KOPT-K1 (cell line): Measurements from ENCODE around the gene PRKCZ.

Source experiments
- H3K27ac ChIP-seq: fragments of 200-600 bp; sonication (generic); 2 replicates; pipeline ENCODE4 v1.5.1; 2016; ENCODE audit warnings: antibody characterized with exemption, mild to moderate bottlenecking, low read depth, low read length; ENCODE audit not compliant: poor library complexity, severe bottlenecking
- H3K36me3 ChIP-seq: fragments of 200-600 bp; sonication (generic); 2 replicates; pipeline ENCODE4 v1.5.1; 2017; ENCODE audit warnings: antibody characterized with exemption, mild to moderate bottlenecking, low read length, moderate library complexity; ENCODE audit not compliant: insufficient read depth
- H3K9me3 ChIP-seq: fragments of 200-600 bp; sonication (generic); 2 replicates; pipeline ENCODE4 v1.5.1; 2017; ENCODE audit warnings: antibody characterized with exemption, low read length, mild to moderate bottlenecking; ENCODE audit not compliant: insufficient read depth, poor library complexity, severe bottlenecking

The PRKCZ gene

DNA sequence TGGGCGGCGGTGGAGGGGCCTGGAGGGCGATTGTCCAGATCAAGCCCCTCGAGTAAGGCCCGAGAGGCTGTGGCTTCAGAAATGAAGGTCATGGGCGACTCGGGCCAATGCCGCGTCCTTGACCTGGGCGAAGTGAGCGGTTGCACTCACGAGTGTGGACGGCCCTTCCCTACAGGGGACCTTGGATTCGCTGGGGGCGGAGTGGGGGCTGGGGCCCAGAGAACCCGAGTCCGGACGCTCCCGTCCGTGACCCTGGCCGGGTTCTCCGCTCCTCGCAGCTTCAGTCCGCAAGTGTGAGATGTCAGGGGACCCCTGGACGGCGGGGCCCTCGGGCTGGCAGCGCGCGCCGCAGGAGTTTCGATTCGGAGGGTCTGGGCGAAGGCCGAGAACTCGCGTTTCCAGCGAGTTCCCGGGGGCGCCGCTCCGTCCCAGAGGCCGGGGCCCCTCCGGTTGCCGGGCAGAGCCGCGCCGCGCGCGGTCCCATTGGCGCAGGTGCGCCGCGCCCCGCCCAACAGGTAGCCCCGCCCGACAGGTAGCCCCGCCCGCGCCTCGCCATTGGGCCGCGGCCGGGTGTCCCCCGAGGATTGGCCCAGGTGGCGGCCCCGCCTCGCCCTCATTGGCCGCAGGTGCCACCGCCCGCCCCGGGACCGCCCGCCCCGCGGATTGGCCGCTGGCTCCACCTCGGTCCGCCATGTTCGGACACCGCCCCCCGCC is at the start of gene PRKCZ:
Gene PRKCZ, plus strand, starts transcription at position 694 of the 714 bp plus-strand sequence. CDS start 220 bp downstream, outside the sequence.
- H3K9me3 ChIP-seq = no peaks in the 10 kb centered on the region
- H3K27ac ChIP-seq = no peak within 1 kb of the TSS
- H3K36me3 ChIP-seq = no peaks in the 10 kb centered on the region

DNA sequence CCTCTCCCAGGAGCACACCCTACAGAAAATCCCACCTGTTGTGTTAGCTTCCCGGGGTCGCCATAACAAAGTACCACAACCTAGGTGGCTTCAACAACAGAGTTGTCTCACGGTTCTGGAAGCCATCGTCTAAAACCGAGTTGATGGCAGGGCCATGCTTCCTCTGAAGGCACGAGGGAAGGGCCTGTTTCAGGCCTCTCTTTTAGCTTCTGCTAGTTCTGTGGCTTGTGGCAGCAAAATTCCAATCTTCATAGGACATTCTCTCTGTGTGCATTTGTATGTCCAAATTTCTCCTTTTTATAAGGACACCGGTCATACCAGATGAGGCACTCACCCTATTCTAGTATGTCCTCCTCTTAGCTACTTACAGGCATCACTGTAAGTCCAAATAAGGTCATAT is 49.8 kb upstream of the PRKCZ start:
- Histone ChIP-seq H3K9me3 (no peaks in the 10 kb centered on the region), H3K36me3 (no peaks in the 10 kb centered on the region), H3K27ac (no peak overlapping the region)

DNA sequence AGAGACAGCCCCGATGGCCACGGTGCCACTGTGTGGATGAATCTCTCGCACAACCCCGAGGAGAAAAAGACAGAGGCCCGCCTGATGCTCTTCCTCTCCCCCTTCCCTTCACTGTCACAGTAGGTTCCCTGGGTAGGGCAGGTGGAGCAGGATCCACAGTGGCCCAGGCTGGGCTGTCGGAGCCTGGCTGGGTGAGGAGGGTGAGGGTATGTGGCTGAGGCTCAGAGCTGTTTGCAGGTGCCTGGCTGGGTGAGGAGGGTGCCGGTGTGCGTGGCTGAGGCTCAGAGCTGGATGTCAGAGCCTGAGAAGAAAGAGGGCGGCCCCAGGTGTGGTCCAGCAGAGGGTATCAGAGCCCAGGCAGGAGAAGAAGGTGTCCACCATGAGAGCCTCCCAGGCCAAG is 49.4 kb upstream of the PRKCZ start:
- Histone ChIP-seq H3K27ac (no peak overlapping the region), H3K36me3 (no peaks in the 10 kb centered on the region), H3K9me3 (no peaks in the 10 kb centered on the region)

DNA sequence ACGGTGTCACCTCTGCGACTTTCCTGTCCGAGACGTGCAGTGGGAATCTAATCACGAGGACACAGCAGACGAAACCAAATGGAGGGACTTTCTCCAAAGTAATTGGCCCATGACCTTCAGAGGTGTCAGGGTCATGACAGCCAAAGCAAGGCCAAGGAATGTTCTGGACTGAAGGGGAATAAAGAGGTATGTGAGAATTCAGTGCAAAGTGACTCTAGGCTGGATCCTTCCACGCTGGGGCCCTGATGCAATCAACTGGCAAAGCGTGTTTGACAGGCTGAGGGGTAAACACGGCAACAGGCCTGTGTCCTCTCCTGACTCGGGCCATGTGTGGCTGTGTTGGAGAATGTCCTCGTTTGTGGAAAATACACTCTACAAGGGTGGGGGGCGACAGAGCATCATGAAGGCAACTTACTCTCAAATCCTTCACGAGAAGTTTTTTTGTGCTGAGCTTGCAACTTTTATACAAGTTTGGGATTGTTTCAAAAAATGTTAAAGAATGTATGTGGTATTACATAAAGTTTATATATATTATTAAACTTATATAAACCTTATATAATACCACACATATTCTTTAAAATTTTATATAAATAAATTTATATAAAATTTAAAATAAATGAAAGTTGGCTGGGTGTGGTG is 48.3 kb upstream of the PRKCZ start:
- H3K27ac ChIP-seq = no peak overlapping the region
- H3K9me3 ChIP-seq = no peaks in the 10 kb centered on the region
- H3K36me3 ChIP-seq = no peaks in the 10 kb centered on the region

DNA sequence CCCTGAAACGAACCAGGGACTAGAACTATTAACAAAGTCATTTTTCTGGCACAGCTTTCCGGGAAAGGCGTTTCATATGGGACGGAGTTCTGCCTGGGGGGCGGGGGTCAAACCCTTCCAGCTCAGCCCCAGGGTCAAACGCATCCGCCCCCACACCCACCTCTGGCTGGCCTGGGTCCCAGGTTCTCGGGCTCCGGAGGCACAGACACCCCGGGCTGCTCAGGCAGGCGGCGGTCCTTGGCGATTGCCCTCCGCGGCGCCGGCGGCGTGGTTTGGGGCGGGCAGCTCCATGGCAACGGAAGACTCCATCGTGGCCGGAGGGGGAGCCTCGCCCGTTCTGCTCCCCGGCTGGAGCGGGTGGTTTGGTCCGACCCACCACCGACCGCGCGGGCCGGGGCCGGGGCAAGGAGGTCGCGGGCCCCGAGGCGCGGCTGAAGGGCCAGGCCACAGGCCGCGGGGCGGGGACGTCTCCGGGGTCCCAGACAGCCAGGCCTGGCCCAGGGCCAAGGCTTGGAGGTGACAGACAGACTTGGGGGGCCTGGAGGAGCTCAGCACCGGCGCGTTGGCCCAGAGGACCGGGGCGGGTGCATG is 46.6 kb upstream of the PRKCZ start, which contains the start of gene CFAP74:
Gene CFAP74, minus strand, starts transcription at position 246 of the 591 bp plus-strand sequence. CDS start 12,830 bp downstream, outside the sequence.
- Histone ChIP-seq H3K27ac (no peak within 1 kb of the TSS), H3K36me3 (no peaks in the 10 kb centered on the region), H3K9me3 (no peaks in the 10 kb centered on the region)

DNA sequence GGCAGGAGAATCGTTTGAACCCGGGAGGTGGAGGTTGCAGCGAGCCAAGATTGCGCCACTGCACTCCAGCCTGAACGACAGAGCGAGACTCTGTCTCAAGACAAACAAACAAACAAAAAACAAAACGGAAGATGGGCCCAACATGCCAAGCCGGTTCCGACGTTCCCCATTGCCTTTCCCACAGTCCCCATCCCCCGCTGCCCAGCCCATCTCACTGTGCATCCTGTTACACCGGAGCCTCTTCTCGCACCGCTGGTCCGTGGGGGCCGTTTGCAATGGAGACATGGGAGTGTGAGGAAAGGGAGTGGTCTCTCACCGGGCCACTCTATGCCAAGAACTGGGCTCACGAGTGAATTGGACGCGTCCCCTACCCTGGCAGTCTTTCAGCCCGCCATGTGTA is 45.4 kb upstream of the PRKCZ start:
- H3K36me3 ChIP-seq = no peaks in the 10 kb centered on the region
- no peak overlapping the region for H3K27ac ChIP-seq
- H3K9me3 ChIP-seq = no peaks in the 10 kb centered on the region

DNA sequence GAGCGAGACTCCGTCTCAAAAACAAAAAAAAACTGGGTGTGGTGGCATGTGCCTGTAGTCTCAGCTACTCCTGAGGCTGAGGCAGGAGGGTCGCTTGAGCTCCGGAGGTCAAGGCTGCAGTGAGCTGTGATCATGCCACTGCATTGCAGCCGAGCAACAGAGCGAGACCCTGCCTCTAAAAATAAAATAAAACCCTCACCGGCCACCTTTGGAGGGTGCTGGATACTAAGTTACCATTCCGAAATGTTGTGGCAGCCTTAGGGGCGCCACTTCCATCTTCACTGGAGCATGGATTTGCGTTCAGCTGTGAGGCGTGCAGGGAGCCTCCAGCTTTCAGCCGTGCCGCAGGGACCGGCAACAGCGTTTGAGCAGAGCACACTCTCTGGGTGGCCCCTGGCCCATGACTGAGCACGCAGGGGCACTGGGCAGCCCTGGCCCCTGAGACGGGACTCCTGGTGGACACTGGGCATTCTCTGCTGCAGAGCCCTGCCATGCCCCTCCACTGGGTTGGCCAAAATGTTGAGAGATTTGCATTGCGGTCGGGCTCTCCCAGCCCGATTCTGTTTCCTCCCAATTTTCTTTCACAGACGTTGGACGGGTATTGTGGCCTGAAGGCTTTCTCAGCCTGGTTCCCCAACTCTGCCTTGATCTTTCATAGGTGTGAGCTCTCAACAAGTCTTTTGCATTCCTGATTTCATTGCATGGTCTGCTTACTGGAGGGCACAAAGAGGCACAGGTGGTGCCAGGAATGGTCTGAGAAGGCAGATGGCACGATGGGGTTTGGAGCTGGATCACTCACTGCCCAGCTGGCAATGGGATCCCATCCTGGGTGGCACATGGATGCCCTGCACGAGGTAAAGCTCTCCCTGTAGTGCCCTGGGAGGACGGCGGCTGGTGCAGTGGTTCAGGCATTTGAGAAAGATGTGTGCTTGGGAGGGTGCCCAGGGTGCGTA is 40.8 kb upstream of the PRKCZ start:
- H3K27ac ChIP-seq = no peak overlapping the region
- H3K9me3 ChIP-seq = no peaks in the 10 kb centered on the region
- no peaks in the 10 kb centered on the region for H3K36me3 ChIP-seq

DNA sequence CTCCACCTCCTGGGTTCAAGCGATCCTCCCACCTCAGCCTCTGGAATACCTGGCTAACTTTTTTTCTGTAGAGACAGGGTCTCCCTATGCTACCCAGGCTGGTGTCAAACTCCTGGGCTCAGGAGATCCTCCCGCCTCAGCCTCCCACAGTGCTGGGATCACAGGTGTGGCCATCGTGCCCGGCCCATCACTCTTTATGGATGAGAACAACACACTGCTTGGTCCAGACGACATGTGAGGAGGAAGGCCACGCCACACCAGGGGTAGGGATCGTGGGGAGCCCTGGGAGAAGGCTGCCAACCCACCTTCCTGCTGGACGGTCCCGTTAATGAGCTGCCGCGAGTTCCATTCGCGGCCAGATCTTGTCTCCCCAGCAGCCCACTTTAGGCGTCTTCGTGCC is 36.0 kb upstream of the PRKCZ start:
- Histone ChIP-seq H3K36me3 (no peaks in the 10 kb centered on the region), H3K27ac (no peak overlapping the region), H3K9me3 (no peaks in the 10 kb centered on the region)

DNA sequence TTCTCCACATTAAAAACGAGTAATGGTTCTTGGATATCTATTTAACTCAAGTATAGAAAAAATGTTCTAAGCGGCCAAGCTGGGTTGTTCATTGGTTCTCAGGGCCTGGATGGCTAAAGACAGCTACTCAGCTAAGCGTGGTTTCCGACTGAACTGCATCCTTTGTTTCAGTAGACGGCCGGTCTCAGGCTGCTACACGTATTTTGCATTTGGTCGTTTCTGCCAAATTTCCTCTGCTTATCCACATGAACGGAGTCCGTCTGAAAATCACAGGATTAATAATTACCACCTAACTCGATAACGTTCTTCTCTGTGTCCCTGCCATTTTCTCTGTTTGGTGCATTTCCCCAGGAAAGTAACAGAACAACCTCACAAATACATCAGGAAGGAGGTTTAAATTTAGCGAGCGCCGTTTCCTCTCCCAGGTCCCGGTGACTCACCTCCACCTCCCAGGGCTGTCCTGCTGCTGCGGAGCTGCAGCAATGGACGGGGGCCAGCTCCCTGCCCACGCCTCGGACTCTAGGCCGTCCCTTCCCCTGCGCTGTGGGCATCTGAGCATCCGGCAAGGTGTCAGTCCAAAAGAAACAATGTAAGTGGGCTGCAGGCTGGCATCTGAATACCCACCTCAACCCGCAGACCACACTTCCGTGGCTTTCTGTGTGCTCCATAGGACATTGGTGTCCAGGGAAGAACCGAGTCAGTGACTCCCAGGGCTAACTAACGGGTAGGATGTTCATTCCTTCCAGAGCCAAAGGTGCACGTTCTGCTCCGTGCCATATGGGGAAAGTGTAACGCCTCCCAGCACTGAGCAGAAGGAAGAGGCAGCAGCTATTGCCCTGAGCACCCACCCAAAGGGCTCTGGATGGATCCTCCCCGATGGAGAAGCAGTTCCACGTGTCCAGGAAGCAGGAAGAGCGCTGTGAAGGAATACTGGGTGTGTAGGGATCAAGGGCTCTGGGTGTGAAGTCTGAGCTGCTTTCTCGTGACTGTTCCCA is 35.2 kb upstream of the PRKCZ start:
- no peaks in the 10 kb centered on the region for H3K9me3 ChIP-seq
- H3K36me3 ChIP-seq = no peaks in the 10 kb centered on the region
- H3K27ac ChIP-seq = no peak overlapping the region

DNA sequence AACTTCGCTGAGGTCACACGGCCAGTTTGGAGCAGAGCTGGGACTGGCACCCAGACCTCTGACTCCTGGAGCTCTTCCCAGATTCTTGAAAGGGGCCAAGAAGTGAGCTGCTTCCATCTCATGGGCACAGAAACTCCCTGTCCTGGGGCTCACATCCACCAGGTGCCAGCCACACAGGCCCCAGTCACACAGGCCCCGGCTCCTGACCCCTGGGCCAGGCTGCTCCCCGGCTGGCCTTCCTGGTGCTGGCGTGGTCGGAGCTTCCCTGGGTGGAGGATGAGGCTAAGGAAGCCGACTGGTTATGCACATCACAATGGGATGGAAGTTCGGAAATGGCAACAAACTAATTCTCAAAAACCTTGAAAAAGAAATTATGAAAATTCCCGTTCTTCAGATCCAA is 34.1 kb upstream of the PRKCZ start:
- Histone ChIP-seq H3K27ac (no peak overlapping the region), H3K36me3 (no peaks in the 10 kb centered on the region), H3K9me3 (no peaks in the 10 kb centered on the region)

DNA sequence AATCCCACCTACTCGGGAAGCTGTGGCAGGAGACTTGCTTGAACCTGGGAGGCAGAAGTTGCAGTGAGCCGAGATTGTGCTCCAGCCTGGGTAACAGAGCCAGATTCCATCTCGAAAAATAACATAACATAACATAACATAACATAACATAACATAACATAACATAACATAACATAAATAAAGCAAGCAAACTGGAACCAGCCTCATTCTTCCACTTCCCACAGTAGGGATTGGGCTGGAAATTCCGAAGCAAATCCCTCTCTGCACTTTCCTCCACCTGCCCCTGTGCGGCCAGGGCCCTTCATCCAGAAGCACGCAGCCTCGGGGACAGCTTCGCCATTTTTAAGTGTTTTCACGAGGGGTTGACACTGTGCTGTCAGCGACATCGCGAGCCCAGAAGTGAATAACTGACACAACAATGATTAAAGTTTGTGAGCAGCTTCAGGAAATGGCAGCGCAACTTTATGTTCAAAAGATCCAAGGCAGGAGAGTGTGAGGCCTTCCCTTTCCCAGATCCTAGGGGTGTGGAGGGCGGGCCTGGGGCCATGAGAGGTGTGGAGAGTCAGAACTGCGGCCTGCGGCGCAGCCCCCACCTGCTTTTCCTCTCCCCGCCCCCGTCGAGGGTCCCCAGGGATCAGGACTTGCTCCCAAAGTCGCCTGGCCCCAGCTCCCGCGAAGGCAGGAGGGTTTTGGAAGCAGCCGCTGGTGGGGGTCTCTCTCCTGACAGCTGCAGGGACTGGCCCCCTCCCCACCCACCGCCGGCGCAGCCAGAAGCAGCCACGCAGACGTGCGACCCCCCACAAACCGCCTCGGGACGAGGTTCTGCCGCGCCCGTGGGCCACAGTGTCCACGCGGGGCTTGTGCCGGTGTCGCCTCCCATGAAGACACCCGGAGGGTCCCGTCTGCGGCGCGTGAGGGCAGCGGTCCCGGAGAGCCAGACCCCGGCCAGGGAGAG is 31.7 kb upstream of the PRKCZ start:
- no peaks in the 10 kb centered on the region for H3K9me3 ChIP-seq
- no peaks in the 10 kb centered on the region for H3K36me3 ChIP-seq
- H3K27ac ChIP-seq = no peak overlapping the region

DNA sequence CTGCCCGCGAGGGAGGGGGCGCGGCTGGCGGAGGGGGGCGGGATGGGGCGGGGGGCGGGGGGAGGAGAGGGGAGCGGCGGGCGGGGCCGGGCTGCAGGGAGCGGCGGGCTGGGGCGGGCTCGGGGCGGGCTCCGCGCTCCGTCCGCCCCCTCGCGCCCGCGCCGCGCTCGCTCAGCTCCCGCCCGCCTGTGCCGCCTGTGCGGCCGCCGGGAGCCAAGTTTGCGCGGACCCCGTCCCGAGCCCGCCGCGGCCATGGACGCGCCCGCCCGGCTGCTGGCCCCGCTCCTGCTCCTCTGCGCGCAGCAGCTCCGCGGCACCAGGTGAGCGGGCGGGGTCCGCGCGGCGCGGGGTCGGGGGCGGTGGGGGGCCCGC is 31.1 kb upstream of the PRKCZ start, which contains the start of gene GABRD:
Gene GABRD, plus strand, starts transcription at position 174 of the 372 bp plus-strand sequence. Its CDS starts 79 bp downstream, at position 253.
- H3K36me3 ChIP-seq = no peaks in the 10 kb centered on the region
- no peak within 1 kb of the TSS for H3K27ac ChIP-seq
- no peaks in the 10 kb centered on the region for H3K9me3 ChIP-seq
